NCI-H1417 treated with DMSO at 0.1 percent for 48 hours (cell line): ENCODE measurements around the gene PSEN2.
"Not testable (repeated sequence)": the region's sequence is repeated elsewhere in the genome, so short reads cannot be mapped to it uniquely, and the experiment has no call there.

ENCODE experiments used
- DNase-seq: peaks from one replicate; lab custom pipeline; 2025; lab: John Stamatoyannopoulos, UW

PSEN2 gene

GRCh38 chr1:226916497-226916896, 46.1 kb downstream of the PSEN2 start:
- no peak for DNase-seq

- no peak for DNase-seq
Observed at GRCh38 chr1:226919587-226919986, 49.2 kb downstream of the PSEN2 start.

- no peak for DNase-seq
Observed at GRCh38 chr1:226919995-226920394, 49.6 kb downstream of the PSEN2 start.

- no peak for DNase-seq
Observed at GRCh38 chr1:226920446-226920894, 50.1 kb downstream of the PSEN2 start.

- DNase-seq: no peak
Observed at GRCh38 chr1:226921504-226921903, 51.1 kb downstream of the PSEN2 start.

GRCh38 chr1:226929260-226930111, 59.1 kb downstream of the PSEN2 start:
- not testable (repeated sequence) for DNase-seq

- DNase-seq: no peak
Observed at GRCh38 chr1:226934483-226935237, 64.2 kb downstream of the PSEN2 start.

GRCh38 chr1:226937940-226938725, 67.7 kb downstream of the PSEN2 start:
- DNase-seq: no peak

- DNase-seq: no peak
Observed at GRCh38 chr1:226938903-226939437, 68.6 kb downstream of the PSEN2 start.

GRCh38 chr1:226939438-226940028, 69.1 kb downstream of the PSEN2 start:
- DNase-seq: no peak

GRCh38 chr1:226940029-226940805, 69.8 kb downstream of the PSEN2 start, which contains the start of gene COQ8A:
TSS of gene COQ8A (plus strand) at chr1:226940294. CDS start at chr1:226961386, 21,092 bp downstream.
- peak; percentile 99 for DNase-seq

- DNase-seq: no peak
Observed at GRCh38 chr1:226940806-226941067, 70.3 kb downstream of the PSEN2 start.

- DNase-seq: no peak
Observed at GRCh38 chr1:226942392-226942791, 72.0 kb downstream of the PSEN2 start.

- DNase-seq: no peak
Observed at GRCh38 chr1:226943156-226943555, 72.7 kb downstream of the PSEN2 start.

- DNase-seq: no peak
Observed at GRCh38 chr1:226943927-226944326, 73.5 kb downstream of the PSEN2 start.

- peak; percentile 59 for DNase-seq
Observed at GRCh38 chr1:226945106-226945857, 74.9 kb downstream of the PSEN2 start.
